ENCODE results near the gene METTL1.
A peak's percentile ranks its signal among the peaks of the same experiment; 100 is the strongest.

The METTL1 gene

GRCh38 chr12:57766464-57767304 is 5.2 kb downstream of the METTL1 start, which contains the start of gene CYP27B1:
TSS of gene CYP27B1 (minus strand) at chr12:57767078. CDS start at chr12:57767041, 37 bp downstream.
- DNase-seq, result no peak

GRCh38 chr12:57765698-57766463 is 6.0 kb downstream of the METTL1 start:
- no peak for DNase-seq

GRCh38 chr12:57765003-57765697 is 6.8 kb downstream of the METTL1 start:
- DNase-seq, result no peak

GRCh38 chr12:57764662-57765002 is 7.3 kb downstream of the METTL1 start:
- no peak for DNase-seq

- DNase-seq, result no peak
Measured at GRCh38 chr12:57763881-57764661, 7.8 kb downstream of the METTL1 start.

GRCh38 chr12:57762463-57762862 is 9.4 kb downstream of the METTL1 start:
- DNase-seq, result no peak

GRCh38 chr12:57761391-57761998 is 10.4 kb downstream of the METTL1 start:
- no peak for DNase-seq

GRCh38 chr12:57760347-57760982 is 11.4 kb downstream of the METTL1 start:
- DNase-seq, result no peak

GRCh38 chr12:57759360-57759980 is 12.4 kb downstream of the METTL1 start:
- DNase-seq, result no peak

GRCh38 chr12:57758552-57759359 is 13.1 kb downstream of the METTL1 start:
- no peak for DNase-seq

GRCh38 chr12:57757771-57758170 is 14.1 kb downstream of the METTL1 start:
- DNase-seq, result no peak

- DNase-seq, result peak; percentile 5
Measured at GRCh38 chr12:57756406-57757341, 15.2 kb downstream of the METTL1 start.

GRCh38 chr12:57755454-57756372 is 16.2 kb downstream of the METTL1 start:
- no peak for DNase-seq

- DNase-seq, result no peak
Measured at GRCh38 chr12:57755194-57755453, 16.8 kb downstream of the METTL1 start.

- DNase-seq, result peak; percentile 19
Measured at GRCh38 chr12:57754411-57755193, 17.3 kb downstream of the METTL1 start, which contains the start of gene MARCHF9. TSS of gene MARCHF9 (plus strand) at chr12:57755103. CDS start at chr12:57755529, 426 bp downstream.

GRCh38 chr12:57753756-57754337 is 18.1 kb downstream of the METTL1 start:
- DNase-seq, result no peak

GRCh38 chr12:57752668-57753000 is 19.3 kb downstream of the METTL1 start:
- no peak for DNase-seq
